Smooth muscle cell (in vitro differentiated cells): ENCODE measurements around the gene TMF1. TPM values are rescaled to one million over a fixed set of nuclear protein-coding genes. Genes with fewer than 3 reads are reported as not detected.

Experiments
- DNase-seq: peaks from one replicate; lab custom pipeline; 2025; ENCODE audit not compliant: unreplicated experiment; lab: John Stamatoyannopoulos, UW
- H2AFZ ChIP-seq: fragments of 200-600 bp; sonication (generic); 2 replicates; pipeline ENCODE4 v1.6.0; 2016; ENCODE audit warnings: antibody characterized with exemption, low read depth, mild to moderate bottlenecking
- H3F3A ChIP-seq: fragments of 200-600 bp; sonication (generic); 2 replicates; pipeline ENCODE4 v1.6.0; 2017; ENCODE audit warnings: antibody characterized with exemption, low read depth
- H3K27ac ChIP-seq: fragments of 200-600 bp; sonication (generic); 2 replicates; pipeline ENCODE4 v1.5.1; 2016; ENCODE audit warnings: low read depth, mild to moderate bottlenecking
- H3K27me3 ChIP-seq: fragments of 200-600 bp; sonication (generic); 2 replicates; pipeline ENCODE4 v1.6.1; 2016; ENCODE audit warnings: low read depth, mild to moderate bottlenecking
- H3K36me3 ChIP-seq: fragments of 200-600 bp; sonication (generic); 2 replicates; pipeline ENCODE4 v1.5.1; 2016; ENCODE audit warnings: low read depth
- H3K4me1 ChIP-seq: fragments of 200-600 bp; sonication (generic); 2 replicates; pipeline ENCODE4 v1.5.1; 2016; ENCODE audit warnings: low read depth
- H3K4me2 ChIP-seq: fragments of 200-600 bp; sonication (generic); 2 replicates; pipeline ENCODE4 v1.6.0; 2016; ENCODE audit warnings: mild to moderate bottlenecking
- H3K4me3 ChIP-seq: fragments of 200-600 bp; sonication (generic); 2 replicates; pipeline ENCODE4 v1.5.1; 2016; ENCODE audit warnings: mild to moderate bottlenecking
- H3K79me2 ChIP-seq: fragments of 200-600 bp; sonication (generic); 2 replicates; pipeline ENCODE4 v1.6.0; 2016; ENCODE audit warnings: low read depth, mild to moderate bottlenecking
- H3K9ac ChIP-seq: fragments of 200-600 bp; sonication (generic); 2 replicates; pipeline ENCODE4 v1.6.0; 2016; ENCODE audit warnings: low read depth
- H3K9me3 ChIP-seq: fragments of 200-600 bp; sonication (generic); replicated peaks from 2 replicates; pipeline ENCODE4 v1.5.1; 2016; ENCODE audit warnings: low read depth
- H4K20me1 ChIP-seq: fragments of 200-600 bp; sonication (generic); 2 replicates; pipeline ENCODE4 v1.6.0; 2016; ENCODE audit warnings: low read depth
- CTCF ChIP-seq: fragments of 200-600 bp; sonication (generic); IDR thresholded peaks from 2 replicates; pipeline ENCODE4 v1.5.1; 2017; ENCODE audit warnings: borderline replicate concordance, mild to moderate bottlenecking, antibody characterized with exemption; ENCODE audit not compliant: insufficient read depth, poor library complexity, severe bottlenecking
- WGBS: methylation state at CpG from one replicate; pipeline ENCODE4 v1.1.7; 2016; ENCODE audit warnings: low lambda C conversion rate; 5-methylcytosine and 5-hydroxymethylcytosine counted together
- polyA plus RNA-seq: library from polyadenylated mRNA; unstranded; fragments of >200 nt; fragmentation: Nextera tagmentation; extraction: Ambion mirVana; gene quantifications from 2 replicates; pipeline ENCODE4 v1.2.1, GENCODE V29; 2016
- total RNA-seq: library from RNA; depleted of rRNA; stranded (reverse); fragments of >200 nt; gene quantifications from 2 replicates; pipeline ENCODE4 v1.2.3, GENCODE V29; 2014

TMF1 gene
- total and polyA plus RNA-seq, 2 experiments from 2014 or later = 28.9 to 63.0 TPM

DNA sequence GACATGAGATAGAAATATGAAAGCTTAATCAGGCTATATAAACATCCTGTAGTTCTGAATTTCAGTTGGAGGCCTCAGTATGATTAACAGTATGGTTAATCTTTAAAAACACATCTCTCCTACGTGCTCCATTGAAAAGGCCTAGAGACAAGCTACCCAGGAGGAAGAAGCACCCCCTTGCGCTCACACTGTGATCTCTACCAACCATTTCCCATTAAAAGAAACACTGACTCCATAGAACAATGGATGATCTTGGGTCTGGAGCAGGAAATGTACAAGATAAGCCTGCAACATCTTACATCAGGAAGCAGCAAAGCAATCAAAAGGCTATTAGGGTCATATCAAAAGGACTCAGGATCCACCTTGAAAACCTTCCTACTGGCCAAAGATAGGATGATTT lies 35.2 kb downstream of the TMF1 start:
- H3K27me3 ChIP-seq = no peaks in the 10 kb centered on the region

DNA sequence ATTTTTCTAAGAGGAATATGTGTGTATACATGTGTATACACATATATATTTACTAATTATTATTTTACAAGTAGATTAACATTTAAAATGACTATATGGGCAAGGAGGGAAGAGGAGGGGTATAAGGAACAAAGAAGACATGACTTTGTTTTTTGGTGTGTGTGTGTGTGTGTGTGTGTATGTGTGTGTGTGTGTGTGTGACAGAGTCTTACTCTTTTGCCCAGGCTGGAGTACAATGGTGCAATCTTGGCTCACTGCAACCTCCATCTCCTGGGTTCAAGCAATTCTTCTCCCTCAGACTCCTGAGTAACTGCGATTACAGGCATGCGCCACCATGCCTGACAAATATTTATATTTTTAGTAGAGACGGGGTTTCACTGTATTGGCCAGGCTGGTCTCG lies 36.0 kb downstream of the TMF1 start:
- TF ChIP-seq CTCF = no peak
- Histone ChIP-seq H3F3A (peaks cover 32% of the 10 kb centered on the region), H3K36me3 (peaks cover 10% of the 10 kb centered on the region), H3K9me3 (no peaks in the 10 kb centered on the region), H3K79me2 (no peaks in the 10 kb centered on the region), H3K4me1 (peaks cover 6% of the 10 kb centered on the region), H3K4me2 (no peak overlapping the region), H3K9ac (no peak overlapping the region), H2AFZ (no peak overlapping the region), H4K20me1 (peaks cover 4% of the 10 kb centered on the region), H3K4me3 (no peak overlapping the region), H3K27ac (no peak overlapping the region), H3K27me3 (no peaks in the 10 kb centered on the region)
- DNase-seq = no peak
- 95% methylated on average over 4 of the region's 4 CpGs for WGBS

More for the DNA sequence above, 35.2 kb downstream of the TMF1 start:
- Histone ChIP-seq H3K9me3 (no peaks in the 10 kb centered on the region), H2AFZ (no peak overlapping the region), H4K20me1 (peaks cover 10% of the 10 kb centered on the region), H3K36me3 (peaks cover 13% of the 10 kb centered on the region), H3K4me2 (no peak overlapping the region), H3F3A (peaks cover 32% of the 10 kb centered on the region), H3K9ac (no peak overlapping the region), H3K4me1 (peaks cover 6% of the 10 kb centered on the region), H3K27ac (no peak overlapping the region), H3K4me3 (no peak overlapping the region), H3K79me2 (no peaks in the 10 kb centered on the region)
- 98% methylated on average over 2 of the region's 2 CpGs for WGBS
- no peak for TF ChIP-seq CTCF
- DNase-seq = no peak

- WGBS = 16% methylated on average over 11 of the region's 11 CpGs
- TF ChIP-seq CTCF = no peak
These were observed 38.0 kb downstream of the TMF1 start for GRCh38 chr3:69014022-69014580.

More at GRCh38 chr3:69014022-69014580, 38.0 kb downstream of the TMF1 start:
- no peaks in the 10 kb centered on the region for H3K79me2 ChIP-seq
- H3K9ac ChIP-seq = peak overlapping the region; percentile 89
- no peaks in the 10 kb centered on the region for H3K9me3 ChIP-seq
- H3K4me2 ChIP-seq = peak overlapping the region; percentile 90
- H4K20me1 ChIP-seq = no peaks in the 10 kb centered on the region
- peak overlapping the region; percentile 85 for H3K4me3 ChIP-seq
- H3K27me3 ChIP-seq = no peaks in the 10 kb centered on the region
- DNase-seq = no peak
- H3F3A ChIP-seq = peaks cover 26% of the 10 kb centered on the region
- peaks cover 14% of the 10 kb centered on the region for H3K4me1 ChIP-seq
- H3K36me3 ChIP-seq = peaks cover 12% of the 10 kb centered on the region
- H2AFZ ChIP-seq = no peak overlapping the region
- H3K27ac ChIP-seq = peak overlapping the region; percentile 92
